ENCODE data around the gene RNF130. TPM values are rescaled to one million over a fixed set of nuclear protein-coding genes. Genes with fewer than 3 reads are reported as not detected.
A peak's percentile ranks its signal among the peaks of the same experiment; 100 is the strongest.

The RNF130 gene
- total RNA-seq, 6 experiments from 2014 or later, result 66.7 to 119 (median 89.9) TPM

GRCh38 chr5:180040287-180041214, 31.0 kb downstream of the RNF130 start:
- intact Hi-C loops (cut with DNase I), result no loop called here
- H3K27me3 ChIP-seq, result no peaks in the 10 kb centered on the region
- DNase-seq (peak in 1 of 3 donors; percentile 50), ATAC-seq (peak; percentile 23 to 80 (median 64))
- H3K9me3 ChIP-seq, result no peaks in the 10 kb centered on the region
- H3K27ac ChIP-seq, result peak overlapping the region in 1 of 3 donors; percentile 3
- WGBS (ENCODE audit: insufficient coverage, low coverage, low lambda C conversion rate, missing lambda C conversion rate), result 52% methylated on average over 11 of the region's 11 CpGs
- H3K4me1 ChIP-seq, result no peaks in the 10 kb centered on the region
- no peak for TF ChIP-seq CTCF (IDR thresholded peaks at IDR 0.05)
- TF ChIP-seq POLR2A (IDR thresholded peaks at IDR 0.05), result no peak
- no peak overlapping the region for H3K4me3 ChIP-seq
- H3K36me3 ChIP-seq, result peaks cover 0 to 9% (median 2%) of the 10 kb centered on the region in 4 donors

GRCh38 chr5:180035206-180035931, 36.2 kb downstream of the RNF130 start:
- H3K4me3 ChIP-seq, result no peak overlapping the region
- peaks cover 0 to 9% (median 2%) of the 10 kb centered on the region in 4 donors for H3K36me3 ChIP-seq
- H3K4me1 ChIP-seq, result no peaks in the 10 kb centered on the region
- no peak overlapping the region for H3K27ac ChIP-seq
- no peaks in the 10 kb centered on the region for H3K9me3 ChIP-seq
- DNase-seq (no peak), ATAC-seq (no peak)
- WGBS (ENCODE audit: insufficient coverage, low coverage, low lambda C conversion rate, missing lambda C conversion rate), result 94% methylated on average over 5 of the region's 5 CpGs
- no peak for TF ChIP-seq POLR2A (IDR thresholded peaks at IDR 0.05)
- no peak for TF ChIP-seq CTCF (IDR thresholded peaks at IDR 0.05)
- no peaks in the 10 kb centered on the region for H3K27me3 ChIP-seq
- intact Hi-C loops (cut with DNase I), result no loop called here

GRCh38 chr5:180034564-180034963, 37.0 kb downstream of the RNF130 start:
- 89% methylated on average over 2 of the region's 2 CpGs for WGBS (ENCODE audit: insufficient coverage, low coverage, low lambda C conversion rate, missing lambda C conversion rate)
- Histone ChIP-seq H3K27me3 (no peaks in the 10 kb centered on the region), H3K9me3 (no peaks in the 10 kb centered on the region), H3K36me3 (peaks cover 0 to 5% (median 2%) of the 10 kb centered on the region in 4 donors), H3K27ac (no peak overlapping the region), H3K4me1 (no peaks in the 10 kb centered on the region), H3K4me3 (no peak overlapping the region)
- DNase-seq (no peak), ATAC-seq (peak in 1 of 4 donors; percentile 68)
- intact Hi-C loops (cut with DNase I), result no loop called here
- no peak for TF ChIP-seq CTCF (IDR thresholded peaks at IDR 0.05)
- no peak for TF ChIP-seq POLR2A (IDR thresholded peaks at IDR 0.05)

GRCh38 chr5:180027459-180028089, 44.0 kb downstream of the RNF130 start:
- Histone ChIP-seq H3K27ac (peak overlapping the region in 1 of 3 donors; percentile 53), H3K4me1 (peaks cover 0 to 8% (median 3%) of the 10 kb centered on the region in 4 donors), H3K9me3 (no peaks in the 10 kb centered on the region), H3K4me3 (no peak overlapping the region), H3K36me3 (no peaks in the 10 kb centered on the region), H3K27me3 (no peaks in the 10 kb centered on the region)
- ATAC-seq, result peak in 3 of 4 donors; percentile 15 to 26 (median 25)
- no peak for TF ChIP-seq CTCF (IDR thresholded peaks at IDR 0.05)
- TF ChIP-seq POLR2A (IDR thresholded peaks at IDR 0.05), result no peak
- intact Hi-C loops (cut with DNase I), result no loop called here
- WGBS (ENCODE audit: insufficient coverage, low coverage, low lambda C conversion rate, missing lambda C conversion rate), result 83% methylated on average over 9 of the region's 15 CpGs
- no peak for DNase-seq
